NCI-H1092 (cell line): Measurements from ENCODE around the gene RAB11FIP5.
"Not testable (repeated sequence)": the region's sequence is repeated elsewhere in the genome, so short reads cannot be mapped to it uniquely, and the experiment has no call there.

Source experiments
- DNase-seq: peaks from one replicate; lab custom pipeline; 2025; lab: John Stamatoyannopoulos, UW

The RAB11FIP5 gene

DNA sequence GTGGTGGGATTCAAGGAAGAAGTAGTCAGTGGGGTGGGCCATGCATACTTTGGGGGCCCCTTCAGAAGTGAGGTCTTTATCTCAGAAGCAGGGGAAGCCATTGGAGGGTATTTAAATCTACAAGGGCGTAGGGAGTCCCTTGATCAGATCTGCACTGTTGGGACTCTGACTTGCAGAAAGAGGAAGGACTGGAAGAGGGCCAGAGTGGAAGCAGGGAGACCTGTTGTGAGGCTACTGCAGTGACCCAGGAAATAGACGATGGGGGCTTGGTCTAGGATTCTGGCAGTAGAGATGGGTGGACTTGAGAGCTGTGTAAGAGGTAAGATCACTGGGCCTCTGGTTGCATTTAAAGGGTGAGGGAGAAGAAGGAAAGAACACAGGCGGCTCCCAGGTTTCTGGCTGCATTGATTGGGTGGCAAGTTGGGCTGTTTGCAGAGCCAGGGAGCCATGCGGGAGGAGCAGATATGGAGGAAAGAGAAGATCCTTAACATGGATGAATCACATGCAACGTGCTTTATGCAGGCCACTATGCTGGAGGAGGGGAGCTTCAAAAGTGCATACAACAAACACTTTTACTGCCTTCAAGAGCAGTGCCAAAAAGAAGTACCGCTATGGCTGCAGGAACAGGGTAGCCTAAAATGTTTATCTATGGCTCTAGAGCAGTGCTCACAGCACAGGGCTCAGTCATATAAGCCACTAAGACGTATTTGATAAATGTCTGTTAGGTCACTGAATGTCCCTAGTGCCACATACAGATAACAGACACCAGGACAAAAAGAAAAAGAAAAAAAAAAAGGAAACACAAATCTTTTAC is 43.5 kb downstream of the RAB11FIP5 start:
- no peak for DNase-seq

DNA sequence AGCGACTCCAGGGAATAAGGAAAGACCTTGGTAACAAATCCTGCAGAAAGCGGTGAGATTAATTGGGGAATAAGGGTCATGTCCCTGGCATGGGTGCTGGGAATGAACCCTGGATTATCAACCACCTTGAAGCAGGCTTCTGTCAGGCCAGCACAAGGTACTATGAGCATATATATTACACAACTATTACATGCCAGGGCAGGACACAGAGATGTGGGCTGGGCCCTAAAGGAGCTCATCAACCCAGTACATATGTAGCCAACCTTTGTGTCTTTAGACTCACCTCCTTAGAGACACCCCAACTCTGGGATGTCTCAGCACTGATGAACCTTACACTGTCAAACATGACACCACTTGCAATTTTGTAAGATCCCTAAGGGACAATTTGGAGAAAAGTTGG is 44.6 kb downstream of the RAB11FIP5 start:
- DNase-seq: no peak

DNA sequence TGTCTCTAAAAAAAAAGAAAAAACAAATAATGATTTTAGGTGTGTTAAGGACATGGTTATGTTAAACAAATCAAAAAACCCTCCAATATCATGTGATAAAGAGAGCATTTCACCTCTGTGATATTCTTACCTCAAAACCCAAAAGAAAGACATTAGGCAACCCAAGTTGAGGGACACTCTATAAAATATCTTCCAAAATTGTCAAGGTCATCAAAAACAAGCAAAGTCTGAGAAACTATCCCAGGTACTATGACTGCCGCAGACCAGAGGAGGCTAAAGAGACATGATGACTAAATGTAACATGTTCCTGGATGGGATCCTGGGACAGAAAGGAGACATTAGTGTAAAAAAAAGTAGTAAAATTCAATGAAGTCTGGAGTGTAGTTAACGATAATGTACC is 45.7 kb downstream of the RAB11FIP5 start:
- DNase-seq: no peak

DNA sequence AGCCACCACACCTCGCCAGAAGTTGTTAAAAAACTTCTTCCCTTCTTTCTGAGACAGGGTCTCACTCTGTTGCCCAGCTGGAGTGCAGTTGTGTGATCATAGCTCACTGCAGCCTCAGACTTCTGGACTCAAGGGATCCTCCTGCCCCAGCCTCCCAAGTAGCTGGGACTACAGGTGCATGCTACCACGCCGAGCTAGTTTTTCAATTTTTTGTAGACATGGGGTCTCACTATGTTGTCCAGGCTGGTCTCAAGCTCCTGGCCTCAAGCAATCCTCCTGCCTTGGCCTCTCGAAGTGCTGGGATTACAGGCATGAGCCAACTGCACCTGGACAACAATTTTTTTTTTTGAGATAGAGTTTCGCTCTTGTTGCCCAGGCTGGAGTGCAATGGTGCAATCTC is 47.7 kb downstream of the RAB11FIP5 start:
- not testable (repeated sequence) for DNase-seq

DNA sequence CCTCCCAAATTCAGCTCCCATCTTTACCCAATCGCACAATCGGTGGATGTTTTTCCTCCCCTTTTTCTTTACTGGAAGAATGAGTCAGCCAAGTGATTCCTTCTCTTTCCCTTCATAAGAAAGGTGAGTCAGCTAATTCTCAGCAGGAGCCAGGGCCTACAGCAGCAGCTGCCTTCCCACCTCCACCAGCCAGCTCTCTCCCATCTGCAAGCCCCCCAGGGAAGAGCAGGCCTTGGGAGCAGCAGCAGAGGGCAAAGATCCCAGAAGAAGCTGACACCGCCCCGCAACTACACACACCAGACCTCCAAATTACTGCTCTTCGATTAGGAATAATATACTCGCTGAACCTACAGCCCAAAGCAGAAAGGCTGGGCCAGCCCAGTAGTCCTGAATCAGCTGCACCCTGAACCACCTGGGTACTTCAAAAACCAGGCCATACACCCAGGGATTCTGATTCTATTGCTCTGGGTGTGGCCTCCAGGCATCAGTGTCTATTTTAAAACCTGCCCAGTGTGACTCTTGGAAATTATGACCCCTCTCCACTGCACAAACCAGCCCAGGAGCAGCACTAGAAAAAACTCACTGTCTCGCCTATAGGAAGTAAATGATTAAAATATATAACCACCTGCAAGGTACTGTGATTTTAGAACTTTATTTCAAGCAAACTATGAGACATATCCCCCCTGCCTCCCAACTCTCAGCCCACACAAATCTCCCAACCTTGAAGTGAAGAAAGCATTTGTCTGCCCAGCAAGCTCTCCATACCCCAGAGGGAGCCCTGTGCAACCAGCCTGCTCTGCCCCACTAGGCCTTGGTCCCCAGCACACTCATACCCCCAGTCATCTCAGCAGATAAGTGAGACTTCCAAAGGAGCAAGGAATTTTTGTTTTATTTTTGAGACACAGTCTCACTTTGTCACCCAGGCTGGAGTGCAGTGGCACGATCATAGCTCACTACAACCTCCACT is 48.6 kb downstream of the RAB11FIP5 start:
- DNase-seq: no peak

DNA sequence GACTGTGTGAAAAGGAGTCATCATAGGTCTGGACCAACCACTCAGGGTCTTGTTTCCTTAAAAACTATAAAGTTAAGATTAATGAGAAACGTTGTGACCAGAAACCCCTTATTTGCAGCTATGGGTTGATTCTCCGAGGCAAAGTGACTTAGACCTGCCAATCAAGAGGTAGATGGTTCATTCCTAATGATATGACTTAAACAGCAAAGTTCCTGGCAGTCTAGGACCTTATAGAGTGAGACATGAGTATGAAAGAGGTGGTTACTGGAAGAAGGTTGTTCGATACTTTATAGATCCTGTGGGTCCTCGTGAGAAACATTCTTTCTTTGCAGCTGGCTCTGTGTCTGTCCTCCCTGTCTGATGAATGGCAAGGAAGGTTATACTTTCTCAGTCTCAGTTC is 49.3 kb downstream of the RAB11FIP5 start:
- no peak for DNase-seq

DNA sequence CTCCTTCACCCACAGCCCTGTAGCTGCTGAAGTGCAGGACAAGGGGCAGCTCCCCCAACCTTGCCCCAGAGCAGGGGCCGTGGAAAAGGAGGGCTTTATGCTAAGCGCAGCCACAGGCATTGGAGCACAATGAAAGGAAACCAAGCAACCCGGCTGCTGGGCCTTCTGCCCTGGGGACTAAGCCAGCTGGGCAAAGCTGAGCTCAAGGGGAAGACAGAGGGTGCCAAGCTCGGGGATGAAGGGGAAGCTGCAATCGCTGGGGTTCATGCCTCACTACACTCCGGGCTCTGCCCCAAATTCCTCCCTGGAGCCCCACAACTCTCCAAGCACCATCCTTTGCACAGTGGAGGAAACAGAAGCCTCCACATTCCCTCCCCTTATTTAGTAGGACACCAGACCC is 53.6 kb downstream of the RAB11FIP5 start:
- no peak for DNase-seq

DNA sequence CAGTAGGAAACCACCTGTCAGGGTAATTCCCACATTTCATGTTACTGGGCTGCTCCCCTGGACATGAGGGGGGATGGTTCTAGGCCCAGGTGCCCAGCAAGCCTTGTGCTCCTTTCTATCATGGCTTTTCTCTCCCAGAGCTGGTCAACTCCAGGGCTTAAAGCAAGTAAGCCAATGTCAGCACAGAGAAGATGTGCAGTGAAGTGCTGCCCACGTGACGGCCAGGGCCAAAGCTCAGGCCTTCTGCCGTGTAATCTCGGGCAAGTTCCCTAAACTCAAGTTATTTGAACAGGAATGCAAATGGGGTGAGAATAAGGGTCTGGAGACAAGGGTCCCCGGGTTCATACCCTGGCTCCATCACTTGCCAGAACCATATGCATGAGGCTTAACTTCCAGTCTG is 57.8 kb downstream of the RAB11FIP5 start:
- no peak for DNase-seq

DNA sequence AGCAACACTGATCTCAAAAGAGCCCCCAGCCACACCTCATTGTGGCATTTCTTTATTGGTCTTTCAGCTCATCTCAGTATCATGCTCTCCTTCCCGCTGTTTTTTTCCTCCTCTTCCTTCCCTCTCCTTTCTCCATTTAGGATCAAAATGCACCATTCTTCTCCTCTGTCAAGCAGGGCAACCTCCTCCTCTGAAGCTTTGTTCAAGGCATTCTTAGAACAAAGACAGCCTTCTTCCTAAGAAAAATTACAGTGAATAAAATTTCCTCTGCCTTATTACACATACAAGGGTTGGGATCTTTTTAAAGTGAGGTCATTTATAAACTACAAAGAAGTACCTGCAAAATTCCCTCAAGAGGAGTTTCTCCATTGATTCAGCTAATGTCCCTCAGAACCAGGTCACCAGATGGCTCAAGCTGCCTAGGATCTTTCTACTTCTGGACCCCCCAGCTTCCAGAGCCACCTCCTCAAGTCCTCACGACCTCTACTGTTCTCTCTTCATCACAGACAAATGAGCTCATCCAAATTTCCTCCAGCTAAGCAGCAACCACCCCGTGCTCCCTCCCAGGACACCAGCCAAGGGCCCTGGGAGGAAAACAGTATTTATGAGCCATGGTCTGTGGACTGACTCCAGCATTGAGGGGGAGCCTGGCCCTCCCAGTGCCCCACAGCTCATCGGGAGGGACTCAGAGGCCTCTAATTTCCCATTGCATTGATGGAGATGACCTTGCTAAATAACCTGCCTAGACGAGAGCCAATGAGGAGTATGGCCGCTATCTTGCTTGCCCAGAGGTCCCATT is 59.2 kb downstream of the RAB11FIP5 start:
- no peak for DNase-seq

DNA sequence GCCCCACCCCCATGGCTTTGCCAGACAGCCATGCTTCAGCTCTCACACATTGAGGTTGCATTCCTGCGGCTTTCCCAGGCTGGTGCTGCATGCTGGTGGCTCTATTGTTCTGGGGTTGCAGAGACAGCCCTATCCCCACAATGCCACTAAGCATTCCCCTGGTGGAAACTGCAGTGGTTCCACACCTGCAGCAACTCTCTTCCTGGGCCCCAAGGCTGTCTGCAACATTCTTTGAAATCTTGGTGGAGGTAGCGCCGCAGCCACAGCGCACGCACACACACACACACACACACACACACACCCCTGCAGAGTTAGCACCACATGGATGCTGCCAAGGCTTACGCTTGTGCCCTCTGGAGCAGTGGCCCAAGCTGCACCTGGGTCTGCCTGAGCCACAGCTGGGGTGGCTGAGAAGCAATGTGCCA is 62.6 kb downstream of the RAB11FIP5 start:
- no peak for DNase-seq

DNA sequence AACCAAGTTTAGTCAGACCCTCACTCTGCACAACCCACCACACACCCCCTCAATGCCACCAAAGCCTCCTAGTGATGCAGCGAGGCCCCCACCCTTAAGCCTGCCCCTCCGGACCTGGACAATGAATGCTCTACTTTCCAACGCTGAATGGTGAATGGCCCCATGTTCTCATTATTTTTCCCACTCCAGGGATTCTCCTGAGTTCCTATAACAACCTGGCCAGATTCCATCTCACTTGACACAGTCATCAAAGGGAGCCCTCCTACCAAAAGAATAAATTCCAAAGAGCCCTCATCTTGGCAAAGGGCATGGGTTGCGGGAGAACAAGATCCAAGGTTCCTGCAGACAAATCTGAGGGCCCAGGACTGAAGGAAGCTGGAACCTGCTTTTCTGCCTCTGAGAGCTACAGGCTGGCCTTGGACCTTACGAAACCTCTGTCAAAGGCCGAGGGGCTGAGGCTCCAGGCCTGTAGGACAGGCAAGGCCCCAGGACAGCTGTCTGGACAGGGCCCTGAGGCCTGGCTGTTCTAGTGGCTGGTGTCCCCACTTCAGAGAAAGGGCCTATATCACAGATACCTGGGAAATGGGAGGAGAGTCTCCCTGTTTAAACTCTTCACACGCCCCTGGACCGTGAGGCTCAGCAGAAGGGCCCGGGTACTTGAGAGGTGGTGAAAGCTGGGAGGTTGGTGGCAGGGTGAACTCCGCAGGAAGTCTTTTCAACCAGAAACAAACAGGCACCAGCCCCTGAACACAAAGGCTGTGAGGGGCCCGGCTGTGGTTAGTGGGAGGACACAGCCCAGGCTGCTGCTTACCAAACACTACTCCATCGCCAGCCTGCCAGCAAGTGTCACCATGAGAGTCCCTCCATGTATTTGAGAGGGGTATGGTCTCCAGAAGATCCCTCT is 68.6 kb downstream of the RAB11FIP5 start:
- no peak for DNase-seq

DNA sequence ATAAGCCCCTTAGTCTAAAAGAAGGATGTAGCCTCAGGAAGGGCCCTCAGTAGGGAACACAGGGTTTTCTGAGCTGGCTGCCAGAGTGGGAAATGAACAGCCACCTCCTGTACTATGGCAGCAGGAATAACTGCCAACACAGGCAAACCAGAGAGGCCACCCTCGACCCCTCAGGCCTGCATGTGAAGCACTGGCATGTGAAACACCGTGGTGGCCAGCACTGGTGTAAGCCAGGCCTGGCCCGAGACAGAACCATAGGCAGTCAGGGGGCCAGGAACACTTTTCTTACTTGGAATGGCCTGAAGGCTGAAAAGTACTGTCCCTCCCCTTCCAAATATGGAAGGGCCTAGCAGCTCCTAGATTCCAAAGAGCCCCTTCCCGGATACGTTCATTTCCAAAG is 69.5 kb downstream of the RAB11FIP5 start:
- no peak for DNase-seq

DNA sequence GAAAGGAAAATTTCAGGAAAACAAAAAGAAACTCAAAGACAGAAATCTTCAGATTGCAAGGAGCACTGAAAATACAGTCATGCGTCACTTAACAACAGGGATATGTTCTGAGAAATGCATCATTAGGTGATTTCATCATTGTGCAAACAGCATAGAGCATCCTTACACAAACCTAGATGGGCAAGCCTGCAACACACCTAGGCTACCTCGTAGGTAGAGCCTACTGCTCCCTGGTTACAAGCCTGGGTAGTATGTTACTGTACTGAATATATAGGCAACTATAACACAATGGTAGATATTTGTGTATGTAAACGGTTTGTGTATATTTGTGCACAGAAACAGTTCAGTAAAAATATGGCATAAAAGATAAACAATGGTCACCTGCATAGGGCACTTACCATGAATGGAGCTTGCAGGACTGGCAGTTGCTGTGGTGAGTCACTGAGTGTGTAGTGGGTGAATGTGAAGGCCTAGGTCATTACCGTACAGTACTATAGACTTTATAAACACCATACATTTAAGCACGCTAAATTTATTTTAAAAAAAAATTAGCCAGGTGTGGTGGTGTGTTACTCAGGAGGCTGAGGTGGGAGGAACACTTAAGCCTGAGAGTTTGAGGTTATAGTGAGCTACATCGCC is 74.7 kb downstream of the RAB11FIP5 start:
- DNase-seq: no peak

DNA sequence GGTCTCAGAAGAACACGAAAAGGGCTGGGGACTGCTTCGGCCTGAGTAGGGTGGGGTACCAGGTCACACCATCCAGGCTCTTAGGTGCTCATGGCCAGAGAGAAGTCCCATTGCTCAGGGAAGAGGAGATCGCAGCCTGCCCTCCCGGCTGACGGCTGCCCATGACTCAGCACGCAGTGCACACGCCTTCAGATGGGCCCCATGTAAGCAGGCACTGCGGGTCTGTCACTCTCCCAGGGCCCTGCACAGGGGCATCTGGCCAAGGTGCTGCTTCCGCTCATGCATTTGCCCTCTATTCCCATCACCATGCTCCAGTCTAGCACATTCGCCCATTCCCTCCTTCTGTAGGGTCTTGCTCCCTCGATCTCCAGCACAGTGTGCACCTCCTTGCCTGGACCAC is 76.0 kb downstream of the RAB11FIP5 start:
- DNase-seq: no peak

DNA sequence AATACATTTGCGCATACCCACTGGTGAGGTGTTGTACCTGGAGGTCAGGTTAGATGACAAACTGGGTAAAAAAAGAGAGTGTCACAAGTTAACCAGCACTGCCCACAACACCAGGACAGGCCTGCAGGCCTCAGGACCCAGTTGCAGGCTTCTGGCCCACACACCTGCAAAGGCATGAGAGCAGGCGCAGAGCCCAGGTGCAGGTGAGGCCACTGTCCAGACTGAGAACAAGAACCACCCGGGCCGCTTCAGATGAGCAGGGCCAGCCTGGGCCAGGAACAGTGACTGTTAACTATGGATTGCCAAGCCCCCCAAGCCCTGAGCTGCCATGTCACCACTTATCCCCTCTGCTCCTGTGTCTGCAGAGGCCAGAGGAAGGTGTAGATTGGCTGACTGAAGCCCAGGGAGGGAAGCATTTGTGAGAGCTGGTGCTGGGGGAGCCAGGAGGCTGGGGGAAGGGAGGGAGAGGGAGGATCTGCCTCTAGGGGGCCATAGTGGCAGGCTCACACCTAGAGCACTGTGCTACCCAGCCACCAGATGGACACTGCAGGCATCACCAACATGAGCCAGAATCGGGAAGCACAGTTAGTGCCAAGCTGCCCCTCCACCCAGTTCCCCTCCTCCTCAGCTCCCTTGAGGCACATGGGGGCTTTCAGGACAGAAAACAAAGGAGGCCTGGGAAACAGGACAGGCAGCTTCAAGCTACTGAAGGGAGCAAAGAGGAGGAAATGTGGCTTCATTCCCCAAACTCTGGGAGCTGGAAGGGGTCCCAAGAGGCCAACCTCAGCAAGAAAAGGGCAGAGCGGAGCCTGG is 76.6 kb downstream of the RAB11FIP5 start:
- DNase-seq: no peak

DNA sequence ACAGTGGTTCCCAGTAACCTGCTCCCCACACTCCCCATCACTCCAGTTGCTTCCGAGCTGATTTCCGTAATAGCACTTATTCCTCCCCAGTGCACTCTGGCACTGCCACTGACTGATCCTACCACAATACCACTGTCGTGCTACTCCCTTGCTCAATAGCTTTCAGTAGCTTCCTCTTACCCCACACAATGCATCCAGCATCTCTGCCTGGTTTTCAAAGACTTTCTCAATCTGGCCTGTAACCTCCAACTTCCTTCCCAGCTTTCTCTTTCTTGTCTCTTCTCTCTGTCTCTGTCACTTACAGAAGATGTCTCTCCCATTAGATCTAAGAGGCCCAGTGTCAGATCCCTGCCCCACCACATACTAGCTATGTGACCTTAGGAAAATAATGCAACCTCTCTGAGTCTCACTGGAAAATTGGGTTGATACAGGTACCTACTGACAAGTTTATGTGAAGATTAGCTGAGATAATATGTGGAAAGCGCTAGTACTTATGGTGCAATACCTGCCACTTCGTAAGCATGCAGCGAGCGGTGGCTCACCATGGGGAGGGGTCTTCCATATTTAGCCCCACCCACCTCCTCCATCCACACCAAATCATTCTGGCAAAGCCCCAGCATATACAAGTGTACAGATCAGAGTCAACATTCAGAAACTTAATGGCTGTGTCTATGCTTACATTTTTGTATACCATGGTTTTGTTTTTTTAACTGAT is 77.9 kb downstream of the RAB11FIP5 start:
- no peak for DNase-seq

DNA sequence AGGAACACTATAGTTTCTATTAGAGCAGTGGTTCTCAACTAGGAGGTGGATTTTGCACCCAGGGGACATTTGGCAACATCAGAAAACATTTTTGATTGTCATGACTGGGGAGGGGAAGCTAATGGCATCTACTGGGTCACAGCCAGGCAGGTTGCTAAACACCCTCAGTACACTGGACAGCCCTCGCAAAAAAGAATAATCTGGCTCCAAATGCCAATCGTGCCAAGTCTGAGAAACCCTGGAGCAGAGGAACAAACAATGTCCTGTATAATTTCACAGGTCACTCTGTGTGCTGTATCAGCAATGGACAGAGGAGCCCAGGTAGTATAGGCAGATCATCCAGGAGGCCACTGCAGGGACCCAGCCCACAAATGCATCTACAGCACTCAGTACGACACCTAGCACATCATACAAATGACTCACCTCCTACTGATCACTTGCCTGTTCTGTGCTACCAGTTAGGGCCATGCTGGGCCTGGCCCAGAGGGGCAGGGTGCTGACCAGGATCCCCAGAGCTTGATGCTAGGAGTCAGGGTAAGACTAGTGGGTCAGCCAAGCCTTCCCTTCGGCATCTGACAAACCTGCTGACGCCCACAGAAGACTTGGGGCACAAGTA is 78.9 kb downstream of the RAB11FIP5 start:
- DNase-seq: no peak

DNA sequence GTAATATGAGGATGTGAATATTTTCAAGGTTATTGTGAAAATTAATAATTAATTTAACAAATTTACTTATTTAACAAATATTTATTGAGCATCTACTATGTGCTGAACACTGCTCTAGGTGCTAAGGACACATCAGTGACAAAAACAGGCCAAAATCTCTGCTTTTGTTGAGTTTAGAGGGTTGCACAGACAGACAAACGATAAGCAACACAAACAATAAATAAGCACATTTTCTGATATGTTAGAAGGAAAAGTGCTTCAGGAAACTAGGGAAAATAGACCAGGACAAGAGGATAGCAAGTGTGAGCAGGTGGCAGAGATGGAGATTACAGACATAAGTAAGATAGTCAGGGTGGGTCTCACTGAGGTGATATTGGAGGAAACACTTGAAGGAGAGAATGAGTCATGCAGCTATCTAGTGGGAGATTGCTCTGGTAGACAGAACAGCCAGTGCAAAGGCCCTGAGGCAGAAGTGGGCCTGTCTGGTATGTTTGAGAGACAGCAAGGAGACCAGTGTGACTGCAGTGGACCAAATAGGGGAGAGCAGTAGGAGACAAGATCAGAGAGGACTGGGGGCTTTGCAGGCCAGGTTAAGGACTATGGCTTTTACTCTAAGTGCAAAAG is 79.5 kb downstream of the RAB11FIP5 start:
- DNase-seq: no peak
